ENCODE data around the gene PIK3C2G. TPM values are rescaled to one million over a fixed set of nuclear protein-coding genes. Genes with fewer than 3 reads are reported as not detected.
A peak's percentile ranks its signal among the peaks of the same experiment; 100 is the strongest.

PIK3C2G gene
- total RNA-seq, 1 donor from 2014 or later: 1.7 TPM

- TF ChIP-seq, protein P1, sequence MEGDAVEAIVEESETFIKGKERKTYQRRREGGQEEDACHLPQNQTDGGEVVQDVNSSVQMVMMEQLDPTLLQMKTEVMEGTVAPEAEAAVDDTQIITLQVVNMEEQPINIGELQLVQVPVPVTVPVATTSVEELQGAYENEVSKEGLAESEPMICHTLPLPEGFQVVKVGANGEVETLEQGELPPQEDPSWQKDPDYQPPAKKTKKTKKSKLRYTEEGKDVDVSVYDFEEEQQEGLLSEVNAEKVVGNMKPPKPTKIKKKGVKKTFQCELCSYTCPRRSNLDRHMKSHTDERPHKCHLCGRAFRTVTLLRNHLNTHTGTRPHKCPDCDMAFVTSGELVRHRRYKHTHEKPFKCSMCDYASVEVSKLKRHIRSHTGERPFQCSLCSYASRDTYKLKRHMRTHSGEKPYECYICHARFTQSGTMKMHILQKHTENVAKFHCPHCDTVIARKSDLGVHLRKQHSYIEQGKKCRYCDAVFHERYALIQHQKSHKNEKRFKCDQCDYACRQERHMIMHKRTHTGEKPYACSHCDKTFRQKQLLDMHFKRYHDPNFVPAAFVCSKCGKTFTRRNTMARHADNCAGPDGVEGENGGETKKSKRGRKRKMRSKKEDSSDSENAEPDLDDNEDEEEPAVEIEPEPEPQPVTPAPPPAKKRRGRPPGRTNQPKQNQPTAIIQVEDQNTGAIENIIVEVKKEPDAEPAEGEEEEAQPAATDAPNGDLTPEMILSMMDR (IDR thresholded peaks at IDR 0.05): no peak
- no peak for TF ChIP-seq POLR2AphosphoS5 (IDR thresholded peaks at IDR 0.05; ENCODE audit: insufficient read depth in 1 of 2, low read depth in 1 of 2)
- no peak for TF ChIP-seq POLR2A (IDR thresholded peaks at IDR 0.05)
- Histone ChIP-seq H3K9me3 (no peaks in the 10 kb centered on the region), H3K4me3 (no peak overlapping the region), H3K4me1 (no peaks in the 10 kb centered on the region), H3K36me3 (no peaks in the 10 kb centered on the region), H3K27me3 (no peaks in the 10 kb centered on the region), H3K27ac (no peak overlapping the region)
- intact Hi-C loops (cut with DNase I): no loop called here
- no peak for DNase-seq (ENCODE audit: extremely low spot score in 2 of 2)
These were observed 211.0 kb downstream of the PIK3C2G start for GRCh38 chr12:18472304-18472703.

DNA sequence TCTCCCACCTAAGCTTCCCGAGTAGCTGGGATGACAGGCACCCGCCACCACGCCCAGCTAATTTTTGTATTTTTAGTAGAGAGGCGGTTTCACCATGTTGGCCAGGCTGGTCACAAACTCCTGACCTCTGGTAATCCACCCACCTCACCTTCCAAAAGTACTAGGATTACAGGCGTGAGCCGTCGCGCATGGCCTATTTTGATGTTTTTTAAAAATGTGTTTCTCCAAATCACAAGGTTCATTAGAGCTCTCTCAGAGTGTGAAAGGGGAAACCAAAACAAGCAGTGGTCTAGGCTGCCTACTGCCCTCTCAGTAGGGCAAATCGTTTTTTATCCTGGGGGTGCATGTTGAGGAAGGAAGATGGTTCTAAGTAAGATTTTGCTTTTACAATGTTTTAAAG, 211.5 kb downstream of the PIK3C2G start:
- intact Hi-C loops (cut with DNase I): no loop called here
- Histone ChIP-seq H3K36me3 (no peaks in the 10 kb centered on the region), H3K9me3 (no peaks in the 10 kb centered on the region), H3K27ac (no peak overlapping the region), H3K4me3 (no peak overlapping the region), H3K27me3 (no peaks in the 10 kb centered on the region), H3K4me1 (no peaks in the 10 kb centered on the region)
- no peak for TF ChIP-seq POLR2A (IDR thresholded peaks at IDR 0.05)
- TF ChIP-seq, protein P1 (IDR thresholded peaks at IDR 0.05): no peak
- TF ChIP-seq POLR2AphosphoS5 (IDR thresholded peaks at IDR 0.05; ENCODE audit: insufficient read depth in 1 of 2, low read depth in 1 of 2): no peak
- DNase-seq (ENCODE audit: extremely low spot score in 2 of 2): no peak

- Histone ChIP-seq H3K4me3 (no peak overlapping the region), H3K4me1 (no peaks in the 10 kb centered on the region), H3K27me3 (no peaks in the 10 kb centered on the region), H3K9me3 (no peaks in the 10 kb centered on the region), H3K36me3 (no peaks in the 10 kb centered on the region), H3K27ac (no peak overlapping the region)
- no peak for DNase-seq (ENCODE audit: extremely low spot score in 2 of 2)
- intact Hi-C loops (cut with DNase I): no loop called here
- no peak for TF ChIP-seq POLR2AphosphoS5 (IDR thresholded peaks at IDR 0.05; ENCODE audit: insufficient read depth in 1 of 2, low read depth in 1 of 2)
- TF ChIP-seq, protein P1 (IDR thresholded peaks at IDR 0.05): no peak
- no peak for TF ChIP-seq POLR2A (IDR thresholded peaks at IDR 0.05)
These were observed 215.5 kb downstream of the PIK3C2G start for GRCh38 chr12:18476861-18477260.

- DNase-seq (ENCODE audit: extremely low spot score in 2 of 2): no peak
- no peak overlapping the region for H3K27ac ChIP-seq
- TF ChIP-seq, protein P1 (IDR thresholded peaks at IDR 0.05): no peak
- TF ChIP-seq POLR2AphosphoS5 (IDR thresholded peaks at IDR 0.05; ENCODE audit: insufficient read depth in 1 of 2, low read depth in 1 of 2): peak in 1 of 2 donors; percentile 78
- no peak overlapping the region for H3K4me3 ChIP-seq
- intact Hi-C loops (cut with DNase I): no loop called here
- H3K27me3 ChIP-seq: no peaks in the 10 kb centered on the region
- H3K9me3 ChIP-seq: no peaks in the 10 kb centered on the region
- H3K4me1 ChIP-seq: no peaks in the 10 kb centered on the region
- no peaks in the 10 kb centered on the region for H3K36me3 ChIP-seq
These were observed 217.9 kb downstream of the PIK3C2G start for GRCh38 chr12:18479256-18479655.

GRCh38 chr12:18482601-18483120, 221.3 kb downstream of the PIK3C2G start:
- H3K4me3 ChIP-seq: no peak overlapping the region
- intact Hi-C loops (cut with DNase I): no loop called here
- H3K9me3 ChIP-seq: no peaks in the 10 kb centered on the region
- H3K27ac ChIP-seq: no peak overlapping the region
- H3K27me3 ChIP-seq: no peaks in the 10 kb centered on the region
- DNase-seq (ENCODE audit: extremely low spot score in 2 of 2): no peak
- TF ChIP-seq POLR2AphosphoS5 (IDR thresholded peaks at IDR 0.05; ENCODE audit: insufficient read depth in 1 of 2, low read depth in 1 of 2): no peak
- no peak for TF ChIP-seq POLR2A (IDR thresholded peaks at IDR 0.05)
- TF ChIP-seq, protein P1 (IDR thresholded peaks at IDR 0.05): no peak
- no peaks in the 10 kb centered on the region for H3K4me1 ChIP-seq
- H3K36me3 ChIP-seq: no peaks in the 10 kb centered on the region

Measured in vagina (tissue), 2 donors.